Ramos (cell line): ENCODE measurements around the gene CHN2.

Experiments used
- in situ Hi-C: fragments of 300-500 bp; cut with MboI; formaldehyde crosslinking; loops from one replicate; pipeline ENCODE4 v1.14.3; 2022; ENCODE audit warnings: low sequenced_read_pairs; ENCODE audit not compliant: unreplicated experiment

The CHN2 gene

DNA sequence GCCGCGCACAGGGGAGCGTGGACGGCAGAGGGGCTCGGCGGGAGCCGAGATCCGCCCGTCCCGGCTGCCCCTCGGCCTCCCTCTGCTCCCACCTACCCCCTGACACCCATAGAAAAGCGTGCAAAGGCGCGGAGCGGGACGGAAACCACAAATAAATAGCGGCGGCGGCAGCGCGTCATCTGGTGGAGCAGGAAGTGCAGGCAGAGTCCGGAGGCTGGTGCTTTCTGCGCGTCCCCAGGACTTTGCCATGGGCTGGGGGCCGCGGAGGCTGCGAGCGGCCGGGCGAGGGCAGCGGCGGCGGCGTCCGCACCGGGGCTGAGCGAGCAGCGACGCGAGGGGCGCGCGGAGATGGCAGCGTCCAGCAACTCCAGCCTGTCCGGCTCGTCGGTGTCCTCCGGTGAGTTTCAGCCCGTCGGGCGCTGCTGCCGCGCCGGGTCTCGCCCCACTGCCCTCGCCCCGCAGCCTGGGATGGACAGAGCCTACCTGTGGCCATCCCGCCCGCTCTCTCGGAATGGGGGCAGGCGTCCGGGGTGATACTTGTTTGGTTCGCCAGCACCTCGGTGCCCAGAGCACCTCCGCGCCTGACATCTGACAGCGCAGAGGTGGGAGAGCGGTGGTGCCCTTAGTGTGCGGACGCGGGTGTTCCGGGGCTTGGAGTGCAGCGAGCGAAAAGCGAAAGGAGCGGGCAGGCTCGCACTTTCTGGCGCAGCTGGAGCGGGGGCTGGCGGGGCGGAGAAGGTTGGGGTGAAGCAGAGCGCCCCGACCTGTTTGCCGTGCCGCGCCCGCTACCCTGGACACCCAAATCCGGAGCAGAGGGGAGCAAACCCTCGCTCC lies at the start of gene CHN2:
Gene CHN2 (plus strand): TSS at position 182 of the 834 bp plus-strand sequence.
- in situ Hi-C loops: no loop called here

DNA sequence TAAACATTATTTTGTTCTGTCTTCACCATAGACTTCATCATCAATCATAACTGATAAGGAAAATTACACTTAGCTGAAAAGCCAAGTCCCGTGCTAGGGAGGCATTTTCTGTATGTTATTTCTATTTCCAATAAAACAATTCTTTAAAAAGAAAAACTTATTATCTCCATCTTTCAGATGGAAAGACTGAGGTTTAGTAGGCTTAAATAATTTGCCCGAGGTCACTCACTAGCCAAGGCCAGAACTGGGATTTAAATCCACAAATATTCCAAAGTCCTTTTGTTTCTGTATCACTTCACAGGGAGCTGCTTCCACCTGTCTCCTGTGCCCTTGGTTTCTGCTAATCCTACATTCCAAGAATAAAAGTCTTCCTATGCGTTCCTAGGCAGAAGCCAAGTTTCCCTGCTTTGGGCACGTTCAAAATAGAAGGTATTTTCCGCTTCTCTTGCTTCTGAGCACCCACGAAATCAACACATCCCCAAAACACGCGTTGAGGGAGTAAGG lies 49.0 kb upstream of the CHN2 start:
- in situ Hi-C loops: no loop called here

DNA sequence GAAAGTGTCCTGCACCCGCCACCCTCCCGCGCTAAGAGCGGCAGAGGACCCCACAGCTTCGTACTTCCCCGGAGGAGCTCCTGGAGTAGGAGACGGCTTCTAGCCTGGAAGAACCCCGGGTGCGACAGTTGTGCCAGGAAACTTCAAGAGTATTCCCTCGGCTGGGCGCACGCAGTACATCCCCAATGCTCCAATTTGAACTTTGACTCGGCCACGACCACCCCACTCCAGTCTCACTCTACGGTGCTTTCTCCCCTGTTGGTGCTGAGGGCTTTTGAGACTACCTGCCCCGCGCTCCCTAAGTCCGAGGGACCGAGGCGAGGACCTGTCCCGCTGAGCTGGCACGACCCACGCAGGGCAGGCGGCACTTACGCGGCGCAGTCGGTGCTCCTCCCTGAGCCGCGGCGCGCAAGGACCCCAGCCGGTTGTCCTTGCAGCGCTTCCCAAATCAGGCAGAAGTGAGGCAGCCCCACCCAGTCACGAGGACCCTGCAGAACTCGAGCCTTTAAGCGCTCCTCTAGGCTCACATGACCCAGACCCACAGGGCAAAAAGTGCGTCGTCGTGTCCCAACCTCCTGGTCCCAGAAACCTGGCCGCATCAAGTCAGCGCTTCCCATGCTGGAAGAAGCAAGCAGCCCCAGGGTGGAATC lies 48.4 kb upstream of the CHN2 start, which contains the start of gene CPVL:
Gene CPVL (minus strand): TSS at position 481 of the 650 bp plus-strand sequence. CDS start 25,476 bp downstream, outside the sequence.
- in situ Hi-C loops: no loop called here

DNA sequence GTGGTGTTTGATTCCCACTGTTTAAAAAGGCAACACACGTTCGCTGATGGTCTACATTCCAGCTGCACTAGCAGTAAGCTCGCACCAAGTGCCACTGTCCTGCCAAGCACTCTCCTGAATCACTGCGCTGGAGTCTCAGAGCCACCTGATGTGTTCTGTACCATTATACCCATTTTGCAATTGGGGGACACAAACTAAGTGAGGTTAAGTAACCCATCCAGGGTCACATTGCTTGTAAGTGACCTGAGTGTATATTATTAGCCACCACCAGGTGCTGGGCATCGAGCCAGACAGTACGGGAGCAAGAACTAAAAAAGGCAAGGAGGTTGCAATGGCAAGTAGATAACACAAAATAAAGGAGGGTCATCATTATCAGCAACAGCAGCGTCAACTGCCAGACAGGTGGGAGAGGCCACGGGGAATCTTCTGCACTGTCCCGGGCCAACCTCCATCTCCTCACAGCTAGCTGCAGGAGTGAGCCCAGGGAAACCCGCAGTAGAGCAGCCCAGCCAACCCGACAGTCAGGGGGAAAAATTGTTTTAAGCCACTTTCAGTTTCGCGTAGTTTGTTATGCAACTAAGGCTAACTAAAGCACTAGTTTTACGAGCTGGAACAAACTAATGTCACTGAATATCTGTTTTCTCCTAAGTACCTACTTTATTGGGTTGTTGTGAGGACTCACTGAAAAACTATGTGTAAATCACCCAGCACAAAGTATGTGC lies 47.5 kb upstream of the CHN2 start:
- in situ Hi-C loops: no loop called here

DNA sequence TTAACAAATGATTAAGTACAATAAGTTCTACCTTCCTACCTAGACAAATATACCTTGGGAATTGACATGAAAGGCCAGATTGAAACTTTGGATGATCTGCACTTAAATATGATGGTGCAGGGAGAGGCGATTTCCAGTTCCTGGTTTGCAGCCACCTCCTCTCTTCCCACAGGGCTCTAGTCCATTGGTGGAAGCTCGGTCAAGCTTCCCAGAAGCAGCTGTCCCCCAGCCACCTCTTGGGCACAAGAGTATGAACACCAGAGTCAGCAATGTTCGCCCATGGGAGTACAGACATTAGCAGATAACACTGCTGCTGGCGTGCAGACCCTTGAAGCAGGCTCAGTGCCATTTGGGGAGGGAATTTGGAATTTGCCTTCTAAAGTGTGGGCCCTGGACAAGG lies 46.8 kb upstream of the CHN2 start:
- in situ Hi-C loops: no loop called here

DNA sequence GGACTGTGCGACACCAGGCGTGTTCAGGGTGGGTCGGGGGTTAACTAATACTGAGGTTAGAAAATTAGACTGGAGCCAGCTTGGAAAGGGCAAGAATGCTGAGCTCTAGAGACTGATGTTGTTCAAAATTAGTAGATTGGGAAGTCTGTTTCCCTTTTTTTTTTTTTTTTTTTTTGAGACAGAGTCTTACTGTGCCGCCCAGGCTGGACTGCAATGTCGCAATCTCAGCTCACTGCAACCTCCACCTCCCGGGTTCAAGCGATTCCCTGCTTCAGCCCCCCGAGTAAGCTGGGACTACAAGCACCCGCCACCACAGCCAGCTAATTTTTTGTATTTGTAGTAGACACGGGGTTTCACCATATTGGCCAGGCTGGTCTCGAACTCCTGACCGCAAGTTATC lies 45.5 kb upstream of the CHN2 start:
- in situ Hi-C loops: no loop called here

DNA sequence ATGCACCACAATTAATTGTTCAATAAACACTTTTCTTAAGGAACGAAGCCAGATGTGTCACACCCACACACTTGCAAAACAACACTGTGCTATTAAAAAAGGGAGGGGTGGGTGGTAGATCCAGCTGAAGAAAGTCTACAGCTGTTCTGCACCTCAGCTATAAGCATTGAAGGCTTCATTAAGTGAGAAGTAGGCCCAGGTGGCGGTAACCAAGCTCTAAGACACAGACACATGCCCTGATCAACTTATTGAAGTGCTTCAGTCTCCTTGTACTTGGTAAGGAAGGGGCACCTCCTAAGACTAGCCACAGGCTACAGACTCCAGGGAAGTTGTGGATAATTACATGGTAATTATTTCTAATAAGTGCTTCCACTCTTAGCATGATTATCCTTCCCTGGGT lies 43.7 kb upstream of the CHN2 start:
- in situ Hi-C loops: no loop called here

DNA sequence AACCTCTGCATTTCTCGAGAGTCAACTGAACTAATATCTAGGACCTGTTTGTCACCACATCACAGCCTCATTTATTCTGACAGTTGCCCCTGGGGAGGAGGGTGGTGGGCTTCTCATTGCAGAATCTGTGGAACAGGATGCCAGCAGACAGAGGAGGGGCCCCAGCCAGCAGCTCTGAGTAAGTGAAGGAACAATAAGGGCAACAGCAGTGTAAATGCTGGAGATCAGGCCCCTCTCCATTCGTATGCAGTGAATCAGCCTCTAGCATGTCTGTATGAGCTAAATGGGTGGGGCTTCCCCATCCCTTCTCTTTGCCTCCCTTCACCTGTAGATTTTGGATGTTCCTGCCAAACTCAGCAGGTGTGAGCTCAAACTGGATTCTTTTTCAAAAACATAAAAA lies 40.5 kb upstream of the CHN2 start:
- in situ Hi-C loops: no loop called here

DNA sequence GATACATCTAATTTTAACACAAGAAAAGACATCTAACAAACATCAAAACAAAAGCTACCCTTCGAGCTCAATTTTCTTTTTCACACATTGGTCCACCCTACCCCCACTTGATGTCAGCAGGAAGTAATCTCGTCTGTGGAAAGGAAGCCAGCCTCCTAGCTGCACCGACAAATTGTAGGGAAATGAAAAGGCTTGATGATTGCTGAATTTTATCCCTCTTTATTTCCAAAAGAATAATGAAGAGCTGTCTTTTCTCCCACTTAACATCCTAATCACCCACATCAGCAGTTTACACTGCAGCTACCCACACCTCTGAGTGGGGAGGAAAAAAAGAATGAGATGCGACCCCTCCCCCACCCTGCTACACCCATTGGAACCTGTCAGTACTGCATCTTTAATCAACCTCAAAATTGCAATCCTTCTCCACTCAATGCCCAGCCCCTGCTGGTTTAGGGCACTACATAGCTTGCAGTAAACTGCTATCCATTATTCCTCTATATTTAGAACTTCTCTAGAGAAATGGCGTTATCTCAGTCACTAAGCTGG lies 37.6 kb upstream of the CHN2 start:
- in situ Hi-C loops: no loop called here

DNA sequence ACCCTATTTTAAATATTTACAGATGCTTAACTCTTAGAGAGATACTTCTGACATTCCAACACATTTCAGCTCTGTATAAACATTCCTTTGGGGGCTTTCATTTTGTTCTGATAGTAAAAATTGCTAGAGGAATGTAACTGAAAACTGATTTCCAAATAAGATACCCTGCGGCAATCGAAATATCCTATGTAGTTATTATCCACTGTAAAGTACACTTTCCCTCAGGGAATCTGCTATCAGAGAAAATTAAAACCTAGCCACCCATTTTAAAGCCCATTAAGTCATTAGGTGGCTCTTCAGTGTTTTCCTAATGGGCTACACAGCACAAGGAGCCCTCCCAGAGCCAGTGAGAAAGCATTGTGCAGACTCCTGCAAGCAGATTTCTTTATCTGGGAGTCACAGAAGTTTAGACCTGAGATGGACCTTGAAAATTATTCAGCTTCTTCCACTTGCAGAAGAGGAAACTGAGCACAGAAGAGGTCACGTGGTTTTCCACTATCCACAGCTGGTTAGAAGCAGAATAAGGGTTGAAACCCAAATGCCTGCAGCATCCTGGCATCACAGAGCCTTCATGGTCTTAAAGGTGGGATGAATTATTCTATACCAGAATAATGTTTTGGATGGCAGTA lies 35.7 kb upstream of the CHN2 start:
- in situ Hi-C loops: no loop called here

DNA sequence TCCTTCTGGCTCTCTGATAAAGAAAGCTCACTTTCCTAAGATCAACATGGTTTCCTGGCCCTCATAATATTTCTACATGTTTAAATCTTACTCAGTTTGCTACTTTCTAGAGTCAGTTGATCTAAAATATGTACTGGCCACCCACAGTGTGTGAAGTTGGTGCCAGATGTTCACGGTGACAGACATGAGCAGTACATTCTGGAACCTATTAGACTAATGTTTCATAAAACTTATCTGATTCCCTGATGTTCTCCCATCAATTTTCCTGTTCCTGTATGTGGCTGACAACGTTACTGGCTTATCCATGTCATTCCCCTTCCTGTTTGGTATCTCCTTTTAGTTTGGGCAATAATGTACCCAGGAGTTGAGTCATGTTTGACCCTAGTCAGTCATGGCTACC lies 34.5 kb upstream of the CHN2 start:
- in situ Hi-C loops: no loop called here

DNA sequence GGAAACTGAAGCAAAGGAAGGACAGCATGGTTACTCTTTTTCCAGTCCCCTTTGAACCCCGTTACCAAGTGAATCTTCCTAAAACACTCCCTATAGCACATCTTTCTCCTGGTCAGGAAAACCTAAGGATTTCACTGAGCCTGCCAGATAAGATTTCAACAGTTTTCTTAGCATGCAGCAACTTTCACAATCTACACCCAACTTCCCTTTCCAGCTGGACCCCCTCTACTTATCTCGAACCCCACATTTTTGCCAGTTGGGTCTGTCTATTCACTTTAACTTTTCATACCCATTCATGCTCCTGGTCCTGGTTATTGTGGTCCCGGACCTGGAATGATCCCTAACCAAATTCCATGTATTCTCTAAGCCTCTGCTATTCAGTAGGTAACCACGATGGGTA lies 33.3 kb upstream of the CHN2 start:
- in situ Hi-C loops: no loop called here

DNA sequence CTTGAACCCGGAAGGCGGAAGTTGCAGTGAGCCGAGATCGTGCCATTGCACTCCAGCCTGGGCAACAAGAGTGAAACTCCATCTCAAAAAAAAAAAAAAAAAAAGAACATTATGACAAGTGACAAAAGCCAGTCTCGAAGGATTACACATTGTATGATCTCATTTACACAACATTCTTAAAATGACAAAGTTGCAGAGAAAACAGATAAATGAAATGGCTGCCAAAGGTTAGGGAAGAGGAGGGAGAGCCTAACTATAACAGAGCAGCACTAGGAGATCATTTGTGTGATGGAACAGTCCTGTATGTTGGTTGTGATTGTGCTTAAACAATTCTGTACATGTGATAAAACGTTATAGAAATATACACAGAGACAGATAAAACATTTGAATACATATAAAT lies 32.0 kb upstream of the CHN2 start:
- in situ Hi-C loops: no loop called here

DNA sequence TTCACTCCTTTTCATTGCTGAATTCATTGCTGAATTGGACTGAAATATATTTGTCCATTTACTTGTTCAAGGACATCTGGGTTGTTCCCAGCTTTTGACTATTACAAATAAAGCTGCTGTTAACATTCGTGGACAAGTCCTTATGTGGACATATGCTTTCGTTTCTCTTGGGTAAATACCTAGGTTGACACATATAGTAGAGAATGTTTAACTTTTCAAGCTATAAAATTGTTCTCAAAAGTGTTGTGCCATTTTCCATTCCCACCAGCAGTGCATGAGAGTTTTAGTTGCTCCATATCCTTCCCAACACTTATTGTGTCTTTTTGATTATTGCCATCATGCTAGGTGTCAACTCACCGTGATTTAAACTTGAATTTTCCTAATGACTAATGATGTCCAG lies 30.7 kb upstream of the CHN2 start:
- in situ Hi-C loops: no loop called here

DNA sequence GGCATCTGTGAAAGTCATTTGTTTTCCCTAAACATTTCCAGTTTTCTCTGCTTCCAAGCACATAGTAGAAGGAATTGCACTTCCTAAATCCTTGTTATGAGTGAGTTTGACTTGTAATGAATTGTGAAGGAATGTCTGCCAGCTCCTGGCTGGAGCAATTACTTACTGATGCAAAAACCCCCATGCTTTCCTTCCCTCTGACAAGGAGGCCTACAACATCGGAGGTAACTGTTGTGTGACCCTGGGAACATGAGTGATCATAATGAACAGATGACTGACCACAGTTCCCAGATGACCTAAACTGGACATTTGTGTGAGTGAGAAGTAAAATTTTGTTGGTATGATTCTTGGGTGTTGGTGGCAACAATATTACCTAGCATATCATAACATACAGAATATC lies 26.9 kb upstream of the CHN2 start:
- in situ Hi-C loops: no loop called here

DNA sequence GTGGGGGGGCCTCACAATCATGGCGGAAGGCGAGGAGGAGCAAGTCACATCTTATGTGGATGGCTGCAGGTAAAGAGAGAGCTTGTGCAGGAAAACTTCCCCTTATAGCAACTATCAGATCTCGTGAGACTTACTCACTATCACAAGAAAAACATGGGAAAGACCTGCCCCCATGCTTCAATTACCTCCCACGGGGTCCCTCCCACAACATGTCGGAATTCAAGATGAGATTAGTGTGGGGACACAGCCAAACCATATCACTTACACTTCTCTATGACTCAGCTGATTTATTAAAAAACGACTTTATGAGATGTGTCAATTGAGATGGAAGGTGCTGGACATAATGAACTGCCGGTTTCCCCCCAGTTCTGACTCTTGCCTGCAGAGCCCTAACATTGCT lies 23.8 kb upstream of the CHN2 start:
- in situ Hi-C loops: no loop called here

DNA sequence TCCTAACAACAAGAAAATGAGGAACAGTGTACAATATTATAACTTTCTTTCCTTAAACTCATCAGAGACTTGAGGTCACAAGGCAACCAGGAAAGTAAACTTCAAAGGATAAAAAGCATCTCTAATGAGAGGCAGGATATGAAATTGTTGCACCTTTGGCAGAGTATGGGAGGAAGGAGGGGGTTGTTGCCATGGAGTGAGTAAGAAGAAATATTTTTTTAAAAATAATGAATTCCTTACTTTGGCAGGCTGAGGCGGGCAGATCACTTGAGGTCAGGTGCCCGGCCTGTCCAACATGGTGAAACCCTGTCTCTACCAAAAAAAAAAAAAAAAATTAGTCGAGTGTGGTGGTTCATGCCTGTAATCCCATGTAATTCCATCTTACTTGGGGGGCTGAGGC lies 21.1 kb upstream of the CHN2 start:
- in situ Hi-C loops: no loop called here

DNA sequence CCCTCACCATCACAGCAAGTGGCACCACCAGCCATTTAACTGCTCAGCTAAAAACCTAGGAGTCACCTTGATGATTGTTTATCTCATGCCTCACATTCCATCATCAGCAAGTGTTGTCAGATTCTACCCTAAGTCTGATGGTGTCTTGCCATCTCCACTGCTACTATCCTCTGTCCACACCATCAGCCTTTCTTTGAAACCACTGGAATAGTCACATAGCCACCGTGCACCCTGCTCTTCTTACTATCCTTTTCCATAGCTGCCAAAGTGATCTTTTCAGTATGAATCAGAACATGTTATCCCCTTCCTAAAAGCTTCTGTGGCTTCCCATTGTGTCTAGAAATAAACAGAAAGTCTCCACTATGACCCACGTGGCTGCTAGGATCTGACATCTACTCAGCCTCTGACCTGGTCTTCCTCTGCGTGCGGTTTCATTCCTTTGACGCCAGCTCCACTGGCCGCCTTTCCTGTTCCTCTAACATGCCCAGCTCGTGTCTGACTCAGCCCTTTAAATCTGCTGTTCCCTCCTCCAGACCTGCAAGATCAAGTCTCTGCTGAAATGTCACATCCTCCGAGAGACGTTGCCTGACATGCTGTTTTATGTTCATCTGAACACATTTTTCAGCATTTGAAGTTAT lies 16.5 kb upstream of the CHN2 start:
- in situ Hi-C loops: no loop called here

DNA sequence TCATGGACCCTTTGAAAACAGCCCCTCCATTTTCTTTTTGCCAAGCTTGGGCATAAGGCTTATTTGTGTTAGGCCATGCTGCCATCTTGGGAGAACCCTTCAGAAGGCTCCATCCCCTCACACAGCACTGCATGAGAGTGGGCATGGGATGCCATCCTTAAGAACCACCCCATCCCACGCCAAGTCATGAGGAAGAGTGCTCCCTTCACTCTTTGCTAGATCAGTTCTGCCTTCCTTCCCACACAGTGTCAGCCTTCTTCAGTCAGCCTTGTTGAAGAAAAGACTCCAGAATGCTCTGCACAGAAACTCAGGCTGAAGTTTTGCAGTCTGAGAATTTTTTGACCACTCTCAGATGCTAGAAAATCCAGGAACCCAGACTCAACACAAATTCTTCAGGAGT lies 15.5 kb upstream of the CHN2 start:
- in situ Hi-C loops: no loop called here

DNA sequence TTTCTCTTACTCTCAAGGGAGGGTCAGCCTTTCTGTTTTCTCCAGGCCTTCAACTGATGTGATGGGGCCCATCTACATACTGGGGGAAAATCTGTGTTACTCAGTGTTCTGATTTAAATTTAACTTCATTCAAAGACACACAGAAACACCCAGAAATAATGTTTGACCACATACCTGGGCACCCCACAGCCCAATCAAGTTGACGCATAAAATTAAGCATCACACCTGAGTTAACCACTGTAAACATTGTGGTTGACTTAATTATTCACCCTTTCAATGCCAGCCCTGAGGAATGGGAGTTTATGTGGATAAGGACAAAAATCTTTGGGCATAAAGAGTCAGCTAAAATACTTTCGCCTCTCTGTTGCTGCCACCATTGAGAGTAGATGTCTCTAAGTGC lies 10.0 kb upstream of the CHN2 start:
- in situ Hi-C loops: no loop called here
